Tibial nerve (tissue), 3 donors: ENCODE results near the gene TFIP11.

ENCODE experiments used
- POLR2A ChIP-seq, 2 donors: fragments of 450-650 bp; IDR thresholded peaks; one replicate each; pipeline ENCODE4 v1.6.1; 2017; ENCODE audit warnings: antibody characterized with exemption in 2 of 2, mild to moderate bottlenecking in 2 of 2, moderate library complexity in 2 of 2
- TF ChIP-seq, protein P1 (sequence below), 5 experiments: fragments of 200-600 bp in 3 of 5; fragments of 450-650 bp in 2 of 5; sonication (generic) in 3 of 5; IDR thresholded peaks; one replicate each; pipeline ENCODE4 v1.5.1; 2016 to 2019; ENCODE audit warnings: antibody characterized with exemption in 5 of 5, mild to moderate bottlenecking in 3 of 5, moderate library complexity in 2 of 5

DNA sequence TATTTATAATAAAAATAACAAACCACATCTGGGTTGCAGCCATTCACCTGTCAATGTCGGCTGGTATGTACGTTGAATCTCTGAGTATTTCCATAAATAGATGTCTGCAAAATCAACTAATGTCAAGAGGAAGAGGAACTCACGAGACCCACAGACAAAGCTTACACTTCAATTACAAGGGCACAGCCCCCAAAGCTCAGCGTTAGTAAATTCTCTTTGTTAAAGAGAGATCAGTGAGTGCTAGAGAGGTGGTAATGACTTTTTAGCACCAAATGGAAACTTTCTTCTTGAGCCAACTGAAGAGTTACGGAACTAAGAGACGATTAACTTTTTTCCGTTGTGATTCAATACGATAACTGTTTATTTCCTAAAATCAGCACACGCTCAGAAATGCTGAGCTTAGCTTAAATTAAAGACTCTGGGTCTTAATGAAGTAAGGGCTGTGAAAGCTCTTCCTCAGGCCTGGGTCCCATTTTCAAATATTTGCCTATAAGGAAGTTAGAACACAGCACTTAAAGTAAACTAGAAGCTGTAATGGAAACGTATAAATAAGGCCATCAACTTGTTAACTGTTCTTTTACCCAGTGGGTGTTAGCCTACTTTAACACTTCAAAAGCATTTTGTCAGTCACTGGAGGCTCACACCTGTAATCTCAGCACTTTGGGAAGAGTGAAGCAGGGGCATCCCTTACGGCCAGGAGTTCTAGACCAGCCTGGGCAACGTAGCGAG is 22.8 kb upstream of the TFIP11 start:
- TF ChIP-seq POLR2A (IDR thresholded peaks at IDR 0.05): no peak
- TF ChIP-seq, protein P1, sequence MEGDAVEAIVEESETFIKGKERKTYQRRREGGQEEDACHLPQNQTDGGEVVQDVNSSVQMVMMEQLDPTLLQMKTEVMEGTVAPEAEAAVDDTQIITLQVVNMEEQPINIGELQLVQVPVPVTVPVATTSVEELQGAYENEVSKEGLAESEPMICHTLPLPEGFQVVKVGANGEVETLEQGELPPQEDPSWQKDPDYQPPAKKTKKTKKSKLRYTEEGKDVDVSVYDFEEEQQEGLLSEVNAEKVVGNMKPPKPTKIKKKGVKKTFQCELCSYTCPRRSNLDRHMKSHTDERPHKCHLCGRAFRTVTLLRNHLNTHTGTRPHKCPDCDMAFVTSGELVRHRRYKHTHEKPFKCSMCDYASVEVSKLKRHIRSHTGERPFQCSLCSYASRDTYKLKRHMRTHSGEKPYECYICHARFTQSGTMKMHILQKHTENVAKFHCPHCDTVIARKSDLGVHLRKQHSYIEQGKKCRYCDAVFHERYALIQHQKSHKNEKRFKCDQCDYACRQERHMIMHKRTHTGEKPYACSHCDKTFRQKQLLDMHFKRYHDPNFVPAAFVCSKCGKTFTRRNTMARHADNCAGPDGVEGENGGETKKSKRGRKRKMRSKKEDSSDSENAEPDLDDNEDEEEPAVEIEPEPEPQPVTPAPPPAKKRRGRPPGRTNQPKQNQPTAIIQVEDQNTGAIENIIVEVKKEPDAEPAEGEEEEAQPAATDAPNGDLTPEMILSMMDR (IDR thresholded peaks at IDR 0.05): no peak
